Skeletal muscle tissue (tissue), 4 donors: ENCODE results near the gene STK17B. TPM values are rescaled to one million over a fixed set of nuclear protein-coding genes. Genes with fewer than 3 reads are reported as not detected.
A peak's percentile ranks its signal among the peaks of the same experiment; 100 is the strongest.

ENCODE experiments used
- H3K27ac ChIP-seq: one replicate; pipeline ENCODE4 v1.7.0; 2013; ENCODE audit warnings: mild to moderate bottlenecking, low read depth, low read length, inconsistent platforms
- H3K27me3 ChIP-seq, 3 donors: one replicate each; pipeline ENCODE4 v1.7.0; 2013; ENCODE audit warnings: low read length in 3 of 3; ENCODE audit not compliant: control insufficient read depth in 3 of 3, insufficient read depth in 3 of 3
- H3K36me3 ChIP-seq, 3 donors: one replicate each; pipeline ENCODE4 v1.7.0; 2013; ENCODE audit warnings: low read length in 3 of 3; ENCODE audit not compliant: control insufficient read depth in 3 of 3, insufficient read depth in 3 of 3
- H3K4me1 ChIP-seq, 3 donors: one replicate each; pipeline ENCODE4 v1.7.0; 2013; ENCODE audit warnings: low read length in 3 of 3, mild to moderate bottlenecking in 3 of 3; ENCODE audit not compliant: control insufficient read depth in 3 of 3, insufficient read depth in 3 of 3
- H3K4me3 ChIP-seq, 3 donors: one replicate each; pipeline ENCODE4 v1.7.0; 2013; ENCODE audit warnings: low read length in 3 of 3
- H3K9ac ChIP-seq, 3 donors: one replicate each; pipeline ENCODE4 v1.7.0; 2013; ENCODE audit warnings: low read length in 3 of 3, mild to moderate bottlenecking in 3 of 3, moderate library complexity in 2 of 3, low read depth in 1 of 3
- H3K9me3 ChIP-seq, 3 donors: one replicate each; pipeline ENCODE4 v1.7.0; 2013; ENCODE audit warnings: low read length in 3 of 3; ENCODE audit not compliant: control insufficient read depth in 3 of 3
- total RNA-seq: library from RNA; depleted of rRNA; stranded (reverse); fragments of >200 nt; gene quantifications from one replicate; pipeline ENCODE4 v1.2.3, GENCODE V29; 2014
- donor health status: Osteomylitis.

STK17B gene
- total RNA-seq, 1 donor from 2014 or later, result 15.7 TPM

- H3K9me3 ChIP-seq, result peaks cover 7 to 11% (median 7%) of the 10 kb centered on the region in 3 donors
Observed at GRCh38 chr2:196125596-196125995, 45.8 kb downstream of the STK17B start.

DNA sequence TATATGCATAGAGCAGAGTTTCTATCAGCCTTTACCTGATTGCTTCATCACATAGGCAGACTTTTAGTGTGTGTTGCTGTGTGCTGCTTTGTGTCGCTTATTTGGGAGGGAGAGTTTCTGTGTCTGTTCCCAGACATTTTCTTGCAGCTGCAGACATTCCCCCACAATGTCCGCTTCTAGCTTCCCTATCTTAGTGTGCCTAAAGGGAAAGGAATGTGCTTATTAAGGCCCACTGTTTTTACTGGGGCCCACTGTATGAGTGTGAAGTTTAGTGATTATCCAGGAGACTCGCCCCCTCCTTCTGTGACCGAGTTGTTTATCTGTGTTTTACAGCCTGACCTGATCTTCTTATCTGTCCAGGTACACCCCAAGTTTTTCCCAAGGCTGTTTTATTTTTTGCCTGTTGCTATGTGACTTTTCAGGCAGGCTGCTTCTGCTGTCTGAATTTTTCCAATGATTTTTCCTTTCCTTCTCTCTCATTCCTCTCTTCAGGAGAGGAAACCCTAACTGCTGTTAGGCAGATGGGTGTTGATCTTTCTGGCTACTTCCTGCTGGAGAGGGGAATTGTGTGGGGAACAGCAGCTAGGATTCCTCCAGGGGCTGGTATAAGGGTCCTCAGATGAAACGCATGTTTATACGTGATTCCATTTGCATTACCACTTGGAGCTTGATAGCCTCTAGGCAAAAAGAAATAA, 47.6 kb downstream of the STK17B start:
- Histone ChIP-seq H3K9ac (no peak overlapping the region), H3K27me3 (no peaks in the 10 kb centered on the region), H3K9me3 (peaks cover 0 to 2% (median 0%) of the 10 kb centered on the region in 3 donors), H3K4me3 (no peak overlapping the region), H3K36me3 (no peaks in the 10 kb centered on the region), H3K4me1 (no peaks in the 10 kb centered on the region), H3K27ac (no peak overlapping the region)

More at GRCh38 chr2:196125596-196125995, 45.8 kb downstream of the STK17B start:
- Histone ChIP-seq H3K4me1 (no peaks in the 10 kb centered on the region), H3K27me3 (no peaks in the 10 kb centered on the region), H3K9ac (no peak overlapping the region), H3K36me3 (no peaks in the 10 kb centered on the region), H3K27ac (no peak overlapping the region), H3K4me3 (no peak overlapping the region)

GRCh38 chr2:196119926-196120325, 51.5 kb downstream of the STK17B start:
- no peaks in the 10 kb centered on the region for H3K27me3 ChIP-seq
- no peaks in the 10 kb centered on the region for H3K9me3 ChIP-seq
- no peaks in the 10 kb centered on the region for H3K36me3 ChIP-seq
- no peak overlapping the region for H3K9ac ChIP-seq
- H3K4me3 ChIP-seq, result no peak overlapping the region
- no peak overlapping the region for H3K27ac ChIP-seq
- H3K4me1 ChIP-seq, result no peaks in the 10 kb centered on the region

DNA sequence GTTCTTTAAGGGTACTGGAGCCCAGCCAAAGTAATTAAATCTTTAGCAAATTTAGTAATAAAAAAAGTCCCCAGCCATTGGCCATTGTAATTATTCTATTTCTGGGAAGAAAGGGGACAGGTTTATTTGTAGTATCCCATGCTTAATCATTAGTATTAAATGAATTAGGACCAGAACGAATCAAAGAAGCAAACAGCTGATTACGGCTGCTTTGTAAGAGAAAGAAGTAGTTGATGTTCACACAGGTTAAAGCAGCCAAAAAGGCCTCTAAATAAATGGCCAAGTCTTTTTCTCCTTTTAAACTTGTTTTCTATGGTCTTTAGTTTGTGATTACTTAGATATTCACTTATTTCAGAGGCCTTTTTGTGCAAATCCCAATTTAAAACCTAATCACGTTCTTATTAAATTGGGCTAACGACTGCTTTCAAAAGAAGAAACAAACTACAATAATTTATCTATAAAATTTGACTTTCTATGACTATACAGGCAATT, 54.1 kb downstream of the STK17B start:
- no peak overlapping the region for H3K27ac ChIP-seq
- no peak overlapping the region for H3K4me3 ChIP-seq
- no peaks in the 10 kb centered on the region for H3K27me3 ChIP-seq
- H3K36me3 ChIP-seq, result no peaks in the 10 kb centered on the region
- no peaks in the 10 kb centered on the region for H3K9me3 ChIP-seq
- H3K4me1 ChIP-seq, result peaks cover 2 to 15% (median 9%) of the 10 kb centered on the region in 3 donors
- H3K9ac ChIP-seq, result no peak overlapping the region

DNA sequence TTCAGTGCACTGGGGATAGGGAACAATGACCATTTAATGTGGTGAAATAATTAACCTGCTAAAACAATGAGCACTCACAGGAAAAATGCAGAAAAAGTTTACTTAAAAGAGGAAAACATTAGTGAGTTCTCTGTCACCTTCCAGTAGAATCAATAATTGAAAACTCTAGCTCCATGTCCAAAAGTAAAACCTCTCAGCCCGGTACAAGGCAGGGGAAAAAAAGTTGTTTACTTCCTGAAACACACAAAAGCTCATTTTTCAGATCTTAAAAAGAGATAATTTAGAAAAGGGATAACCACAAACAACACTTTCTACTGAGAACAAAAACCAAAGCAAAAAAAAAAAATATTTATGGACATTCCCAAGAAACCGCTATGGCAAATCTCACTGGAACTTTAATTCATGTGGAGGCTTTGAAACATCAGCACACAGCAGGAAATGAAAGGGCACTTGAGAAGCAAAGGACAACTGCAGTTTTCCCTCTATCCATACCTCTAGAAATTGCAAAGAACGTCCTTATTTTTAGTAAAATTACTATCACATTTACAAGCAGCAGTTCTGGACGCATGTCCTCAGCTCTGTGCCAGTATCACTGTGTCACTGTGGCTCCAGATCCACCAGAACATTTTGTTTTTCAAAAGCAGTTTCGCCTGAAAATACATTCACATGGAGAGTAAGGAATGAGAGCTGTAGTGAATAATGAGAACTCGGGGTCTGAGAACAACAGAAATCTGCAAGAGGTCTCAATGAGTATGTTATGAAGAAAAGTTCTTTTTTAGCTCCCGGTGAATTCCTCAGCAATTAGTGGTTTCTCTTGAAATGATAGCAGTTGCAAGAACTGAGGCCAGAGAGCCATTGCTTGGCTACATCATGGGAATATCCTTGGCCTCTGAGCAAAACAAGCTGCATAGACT, 58.1 kb downstream of the STK17B start:
- Histone ChIP-seq H3K27me3 (no peaks in the 10 kb centered on the region), H3K9ac (peak overlapping the region in 2 of 3 donors; percentile 58 to 65), H3K4me1 (peaks cover 8 to 22% (median 14%) of the 10 kb centered on the region in 3 donors), H3K9me3 (no peaks in the 10 kb centered on the region), H3K36me3 (no peaks in the 10 kb centered on the region), H3K4me3 (peak overlapping the region; percentile 22 to 39 (median 37)), H3K27ac (peak overlapping the region; percentile 25)

DNA sequence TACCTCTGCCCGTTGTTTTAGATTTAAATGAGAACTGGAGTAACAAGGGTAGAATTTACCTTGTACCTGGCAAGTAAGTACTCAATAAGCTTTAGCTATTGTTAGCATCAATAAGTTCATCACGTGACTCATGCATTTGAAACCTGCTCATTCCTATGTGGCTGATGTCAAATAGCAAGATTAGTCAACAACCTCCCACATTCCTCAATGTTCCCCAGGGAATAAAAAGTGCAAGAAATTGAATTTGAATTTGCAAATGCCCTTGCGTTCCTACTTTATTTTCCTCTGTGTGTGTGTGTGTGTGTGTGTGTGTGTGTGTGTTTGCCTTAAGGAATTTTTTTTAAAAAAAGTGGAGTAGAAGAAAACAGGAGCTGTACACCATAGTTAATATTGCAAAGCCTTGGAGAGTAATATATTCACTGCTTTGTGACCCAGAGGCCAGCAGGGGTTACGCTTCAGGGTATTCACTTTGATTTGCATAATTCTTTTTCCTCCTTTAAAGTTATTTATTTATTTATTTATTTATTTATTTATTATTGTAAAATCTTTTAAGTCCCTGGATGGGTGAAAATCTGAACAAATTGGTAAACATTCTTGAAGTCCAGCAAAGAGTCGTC, 58.9 kb downstream of the STK17B start:
- Histone ChIP-seq H3K9me3 (no peaks in the 10 kb centered on the region), H3K4me3 (no peak overlapping the region), H3K9ac (no peak overlapping the region), H3K27ac (no peak overlapping the region), H3K4me1 (peaks cover 8 to 22% (median 14%) of the 10 kb centered on the region in 3 donors), H3K27me3 (no peaks in the 10 kb centered on the region), H3K36me3 (no peaks in the 10 kb centered on the region)

DNA sequence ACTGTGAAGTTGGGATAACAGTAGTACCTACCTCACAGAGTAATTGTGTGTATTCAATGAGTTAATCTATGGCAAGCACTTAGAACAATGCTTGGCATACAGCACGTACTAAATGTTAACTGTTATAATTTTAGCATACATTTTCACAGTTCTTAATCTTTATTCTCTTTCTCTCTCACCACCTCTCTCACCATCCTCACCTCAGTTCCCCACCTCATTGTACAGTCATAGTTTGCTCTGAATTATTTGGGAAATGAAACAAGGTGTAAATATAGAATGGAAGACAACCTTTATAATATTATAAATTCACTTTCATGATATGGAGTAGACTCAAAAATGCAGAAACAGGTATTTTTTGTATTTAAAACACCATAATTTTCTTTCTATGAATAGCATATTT, 62.8 kb downstream of the STK17B start:
- no peaks in the 10 kb centered on the region for H3K27me3 ChIP-seq
- no peak overlapping the region for H3K9ac ChIP-seq
- peaks cover 8 to 19% (median 10%) of the 10 kb centered on the region in 3 donors for H3K4me1 ChIP-seq
- no peaks in the 10 kb centered on the region for H3K9me3 ChIP-seq
- H3K4me3 ChIP-seq, result no peak overlapping the region
- no peaks in the 10 kb centered on the region for H3K36me3 ChIP-seq
- no peak overlapping the region for H3K27ac ChIP-seq

- Histone ChIP-seq H3K9ac (no peak overlapping the region), H3K9me3 (no peaks in the 10 kb centered on the region), H3K27me3 (no peaks in the 10 kb centered on the region), H3K27ac (no peak overlapping the region), H3K36me3 (no peaks in the 10 kb centered on the region), H3K4me3 (no peak overlapping the region), H3K4me1 (peaks cover 0 to 4% (median 0%) of the 10 kb centered on the region in 3 donors)
Observed at GRCh38 chr2:196105951-196106350, 65.4 kb downstream of the STK17B start.

- Histone ChIP-seq H3K9me3 (no peaks in the 10 kb centered on the region), H3K9ac (no peak overlapping the region), H3K4me3 (no peak overlapping the region), H3K4me1 (no peaks in the 10 kb centered on the region), H3K27me3 (no peaks in the 10 kb centered on the region), H3K27ac (no peak overlapping the region), H3K36me3 (no peaks in the 10 kb centered on the region)
Observed at GRCh38 chr2:196104066-196104465, 67.3 kb downstream of the STK17B start.
